HEK293T (cell line): ENCODE measurements around the gene SLC19A1.

Experiments used
- CTCF ChIA-PET: fragments of 350-600 bp; formaldehyde crosslinking; extraction: SDS; loops from one replicate; lab custom pipeline; 2021; ENCODE audit warnings: antibody characterized with exemption, inconsistent platforms; lab: Yijun Ruan, JAX
- POLR2A ChIA-PET: fragments of 350-600 bp; formaldehyde crosslinking; extraction: SDS; loops from one replicate; lab custom pipeline; 2020; ENCODE audit warnings: antibody characterized with exemption, inconsistent platforms; lab: Yijun Ruan, JAX
- DNase-seq: peaks from one replicate; pipeline ENCODE4 v3.0.0; 2012; ENCODE audit warnings: mixed read lengths; ENCODE audit errors: extremely low spot score
- ARNT ChIP-seq: fragments of 450-650 bp; IDR thresholded peaks from 2 replicates; pipeline ENCODE4 v1.6.1; 2017; ENCODE audit warnings: mild to moderate bottlenecking
- BHLHE40 ChIP-seq: fragments of 450-650 bp; IDR thresholded peaks from 2 replicates; pipeline ENCODE4 v1.6.1; 2016; ENCODE audit warnings: mild to moderate bottlenecking, moderate library complexity, borderline replicate concordance
- CTBP1 ChIP-seq: fragments of 450-650 bp; IDR thresholded peaks from 2 replicates; pipeline ENCODE4 v1.6.1; 2016; ENCODE audit warnings: borderline replicate concordance
- ELF4 ChIP-seq: fragments of 450-650 bp; IDR thresholded peaks from 2 replicates; pipeline ENCODE4 v1.6.1; 2017; ENCODE audit warnings: antibody characterized with exemption
- FOXA1 ChIP-seq: fragments of 450-650 bp; IDR thresholded peaks from 2 replicates; pipeline ENCODE4 v1.6.1; 2016; ENCODE audit warnings: mild to moderate bottlenecking
- FOXK2 ChIP-seq: fragments of 450-650 bp; IDR thresholded peaks from 2 replicates; pipeline ENCODE4 v1.6.1; 2016; ENCODE audit warnings: mild to moderate bottlenecking
- FOXM1 ChIP-seq: fragments of 450-650 bp; IDR thresholded peaks from 2 replicates; pipeline ENCODE4 v1.6.1; 2017; ENCODE audit warnings: mild to moderate bottlenecking, borderline replicate concordance
- HDGF ChIP-seq: fragments of 450-650 bp; IDR thresholded peaks from 2 replicates; pipeline ENCODE4 v1.6.1; 2017; ENCODE audit warnings: antibody characterized with exemption, borderline replicate concordance
- L3MBTL2 ChIP-seq: fragments of 450-650 bp; conservative IDR thresholded peaks from 2 replicates; pipeline ENCODE4 v1.6.1; 2016; ENCODE audit warnings: mild to moderate bottlenecking
- LEF1 ChIP-seq: fragments of 450-650 bp; IDR thresholded peaks from 2 replicates; pipeline ENCODE4 v1.6.1; 2017; ENCODE audit warnings: mild to moderate bottlenecking, borderline replicate concordance
- NFRKB ChIP-seq: fragments of 450-650 bp; IDR thresholded peaks from 2 replicates; pipeline ENCODE4 v1.6.1; 2016; ENCODE audit warnings: mild to moderate bottlenecking, moderate library complexity
- PKNOX1 ChIP-seq: fragments of 450-650 bp; IDR thresholded peaks from 2 replicates; pipeline ENCODE4 v1.6.1; 2016
- SP1 ChIP-seq: fragments of 450-650 bp; IDR thresholded peaks from 2 replicates; pipeline ENCODE4 v1.6.1; 2017
- SUZ12 ChIP-seq: fragments of 450-650 bp; IDR thresholded peaks from 2 replicates; pipeline ENCODE4 v1.6.1; 2016; ENCODE audit warnings: mild to moderate bottlenecking
- TARDBP ChIP-seq: fragments of 450-650 bp; IDR thresholded peaks from 2 replicates; pipeline ENCODE4 v1.6.1; 2016
- ZNF384 ChIP-seq: fragments of 450-650 bp; IDR thresholded peaks from 2 replicates; pipeline ENCODE4 v1.6.1; 2016

Gene SLC19A1

GRCh38 chr21:45580576-45581321 is 38.5 kb upstream of the SLC19A1 start:
- CTCF ChIA-PET: interaction anchor here (0.6 kb wide), 1 partner anchor 441 kb away, joined by 5 read pairs; no protein-coding TSS in a partner anchor

GRCh38 chr21:45580181-45580575 is 37.9 kb upstream of the SLC19A1 start:
- ChIA-PET POLR2A (no interaction called here), CTCF (no interaction called here)
- no peak for DNase-seq
- TF ChIP-seq NFRKB (no peak), HDGF (no peak), SP1 (no peak), BHLHE40 (no peak), FOXK2 (no peak), L3MBTL2 (no peak), ELF4 (no peak), SUZ12 (no peak), FOXA1 (no peak), LEF1 (no peak), TARDBP (no peak), PKNOX1 (no peak), CTBP1 (no peak), ZNF384 (no peak), ARNT (no peak), FOXM1 (no peak)

More at GRCh38 chr21:45580576-45581321, 38.5 kb upstream of the SLC19A1 start:
- TF ChIP-seq LEF1 (no peak), FOXA1 (no peak), PKNOX1 (no peak), FOXM1 (no peak), SP1 (no peak), ZNF384 (no peak), HDGF (no peak), CTBP1 (no peak), FOXK2 (no peak), NFRKB (no peak)
- DNase-seq: no peak
- POLR2A ChIA-PET: no interaction called here

- CTCF ChIA-PET: no interaction called here
- POLR2A ChIA-PET: no interaction called here
These were observed 37.3 kb upstream of the SLC19A1 start for GRCh38 chr21:45579383-45580180.

GRCh38 chr21:45578811-45579381 is 36.7 kb upstream of the SLC19A1 start:
- DNase-seq: no peak
- ChIA-PET CTCF (no interaction called here), POLR2A (no interaction called here)
- TF ChIP-seq TARDBP (no peak), FOXK2 (no peak), PKNOX1 (no peak), NFRKB (no peak), CTBP1 (no peak), ELF4 (no peak), LEF1 (no peak), L3MBTL2 (no peak), SUZ12 (no peak), ARNT (no peak), SP1 (no peak), FOXA1 (no peak)

More at GRCh38 chr21:45579383-45580180, 37.3 kb upstream of the SLC19A1 start:
- no peak for DNase-seq
- no peak for TF ChIP-seq SUZ12
- no peak for TF ChIP-seq FOXA1
- TF ChIP-seq TARDBP: no peak

- DNase-seq: no peak
- no peak for TF ChIP-seq SUZ12
- TF ChIP-seq PKNOX1: no peak
- no peak for TF ChIP-seq L3MBTL2
- no peak for TF ChIP-seq LEF1
- no peak for TF ChIP-seq ELF4
- ChIA-PET CTCF (no interaction called here), POLR2A (no interaction called here)
These were observed 36.0 kb upstream of the SLC19A1 start for GRCh38 chr21:45578176-45578801.
